A204.1 (cell line): Measurements from ENCODE around the gene OLR1.

Experiments used
- FAIRE-seq: peaks from 2 replicates; lab custom pipeline; 2012; peaks lifted over from hg19 to GRCh38; lab: Jason Lieb, UNC

OLR1 gene

GRCh38 chr12:10153271-10154144 is 18.4 kb downstream of the OLR1 start:
- no peak for FAIRE-seq

GRCh38 chr12:10151621-10152020 is 20.3 kb downstream of the OLR1 start:
- FAIRE-seq: no peak

- no peak for FAIRE-seq
Measured at GRCh38 chr12:10147714-10148403, 24.1 kb downstream of the OLR1 start.

GRCh38 chr12:10142976-10143589 is 28.8 kb downstream of the OLR1 start:
- no peak for FAIRE-seq

- peak; percentile 82 for FAIRE-seq
Measured at GRCh38 chr12:10140001-10140400, 31.9 kb downstream of the OLR1 start.

- no peak for FAIRE-seq
Measured at GRCh38 chr12:10136637-10137205, 35.2 kb downstream of the OLR1 start.

GRCh38 chr12:10135126-10135525 is 36.8 kb downstream of the OLR1 start:
- FAIRE-seq: no peak

- no peak for FAIRE-seq
Measured at GRCh38 chr12:10132850-10133370, 39.0 kb downstream of the OLR1 start.

- FAIRE-seq: no peak
Measured at GRCh38 chr12:10131111-10131690, 40.7 kb downstream of the OLR1 start.

- FAIRE-seq: no peak
Measured at GRCh38 chr12:10130042-10130441, 41.9 kb downstream of the OLR1 start, which contains the start of gene CLEC7A. Gene CLEC7A, minus strand, starts transcription at chr12:10130199. Its CDS starts 117 bp downstream, at chr12:10130082.

GRCh38 chr12:10128687-10129086 is 43.2 kb downstream of the OLR1 start:
- no peak for FAIRE-seq

- no peak for FAIRE-seq
Measured at GRCh38 chr12:10126413-10126812, 45.5 kb downstream of the OLR1 start.

GRCh38 chr12:10122689-10123088 is 49.2 kb downstream of the OLR1 start:
- FAIRE-seq: no peak

- FAIRE-seq: no peak
Measured at GRCh38 chr12:10121278-10121677, 50.7 kb downstream of the OLR1 start.

GRCh38 chr12:10119066-10119465 is 52.9 kb downstream of the OLR1 start:
- FAIRE-seq: no peak

- FAIRE-seq: no peak
Measured at GRCh38 chr12:10115890-10116289, 56.0 kb downstream of the OLR1 start.

GRCh38 chr12:10115311-10115710 is 56.6 kb downstream of the OLR1 start:
- no peak for FAIRE-seq

GRCh38 chr12:10113920-10114319 is 58.0 kb downstream of the OLR1 start:
- FAIRE-seq: no peak

GRCh38 chr12:10113075-10113474 is 58.9 kb downstream of the OLR1 start:
- FAIRE-seq: no peak

- no peak for FAIRE-seq
Measured at GRCh38 chr12:10111451-10111850, 60.5 kb downstream of the OLR1 start.

GRCh38 chr12:10110256-10110844 is 61.6 kb downstream of the OLR1 start:
- no peak for FAIRE-seq
